ENCODE data around the gene SH3BP5L. TPM values are rescaled to one million over a fixed set of nuclear protein-coding genes. Genes with fewer than 3 reads are reported as not detected.

The SH3BP5L gene
- total and polyA plus RNA-seq, 2 of the 8 experiments (the other 6 are each of a cell fraction or from before 2014, with no cell fraction given) = 20.2 to 28.4 TPM

GRCh38 chr1:248825909-248826760 lies at the start of gene SH3BP5L (continued):
- TF ChIP-seq NRF1 (IDR thresholded peaks at IDR 0.05; ENCODE audit: low read depth, low read length) (no peak), EP300 (IDR thresholded peaks at IDR 0.05; ENCODE audit: borderline replicate concordance in 1 of 2, low read depth in 2 of 2, low read length in 2 of 2) (no peak), KDM4A (IDR thresholded peaks at IDR 0.05; ENCODE audit: low read depth, low read length, severe bottlenecking) (peak; percentile 90), TCF12 (IDR thresholded peaks at IDR 0.05; ENCODE audit: low read depth, low read length) (no peak), BRCA1 (IDR thresholded peaks at IDR 0.05; ENCODE audit: low read depth, low read length) (no peak), CHD1 (IDR thresholded peaks at IDR 0.05; ENCODE audit: low read depth, low read length) (no peak), HDAC2 (IDR thresholded peaks at IDR 0.05; ENCODE audit: borderline replicate concordance in 1 of 2, low read depth in 2 of 2, low read length in 2 of 2) (no peak; a peak in 1 of 4 replicates)

All from H1 (cell line).